Naive thymus-derived CD4-positive, alpha-beta T cell (primary cell): ENCODE data around the gene CRTC3. TPM values are rescaled to one million over a fixed set of nuclear protein-coding genes. Genes with fewer than 3 reads are reported as not detected.
"Not testable (repeated sequence)": the region's sequence is repeated elsewhere in the genome, so short reads cannot be mapped to it uniquely, and the experiment has no call there.

Experiments
- ATAC-seq: fragments of 150-1000 bp; cut with Tn5 transposase; 2 replicates; pipeline ENCODE4 v1.10.0; 2021; ENCODE audit warnings: mild to moderate bottlenecking, moderate library complexity
- CTCF ChIA-PET: fragments of 350-600 bp; sonication (Branson Sonifier 250); formaldehyde crosslinking; loops from one replicate; lab custom pipeline; 2021; ENCODE audit warnings: antibody characterized with exemption; lab: Charles Lee
- POLR2A ChIA-PET: fragments of 350-600 bp; sonication (Branson Sonifier 250); formaldehyde crosslinking; loops from one replicate; lab custom pipeline; 2021; ENCODE audit warnings: antibody characterized with exemption, inconsistent platforms; lab: Charles Lee
- DNase-seq, 9 donors: peaks; one replicate each; pipeline versions ENCODE4 v3.0.0 to v3.0.0-alpha.2; 2020 to 2022; ENCODE audit warnings: mixed read lengths in 1 of 9
- H3K27ac ChIP-seq: one replicate; pipeline ENCODE4 v1.7.0; 2013; ENCODE audit warnings: mild to moderate bottlenecking, low read depth, low read length, moderate library complexity
- H3K27me3 ChIP-seq, 2 donors: one replicate each; pipeline ENCODE4 v1.7.0; 2013; ENCODE audit warnings: low read length in 2 of 2, mild to moderate bottlenecking in 2 of 2, moderate library complexity in 2 of 2; ENCODE audit not compliant: control insufficient read depth in 2 of 2, insufficient read depth in 2 of 2
- H3K36me3 ChIP-seq, 3 experiments: 1 replicate in 2 of 3; 2 replicates in 1 of 3; pipeline ENCODE4 v1.7.0; 2013; ENCODE audit warnings: low read length in 3 of 3, mild to moderate bottlenecking in 3 of 3, moderate library complexity in 1 of 3; ENCODE audit not compliant: insufficient read depth in 3 of 3, control insufficient read depth in 2 of 3
- H3K4me1 ChIP-seq, 2 donors: one replicate each; pipeline ENCODE4 v1.7.0; 2013; ENCODE audit warnings: low read length in 2 of 2, mild to moderate bottlenecking in 2 of 2, moderate library complexity in 1 of 2; ENCODE audit not compliant: control insufficient read depth in 2 of 2, insufficient read depth in 2 of 2
- H3K4me3 ChIP-seq: 2 replicates; pipeline ENCODE4 v1.7.0; 2013; ENCODE audit warnings: mild to moderate bottlenecking, low read length
- H3K9me3 ChIP-seq, 3 experiments: 1 replicate in 2 of 3; 2 replicates in 1 of 3; pipeline ENCODE4 v1.7.0; 2013; ENCODE audit warnings: low read length in 3 of 3; ENCODE audit not compliant: control insufficient read depth in 2 of 3
- H3K27ac Mint-ChIP-seq, 9 donors: one replicate each; pipeline ENCODE4 v1.8.0; 2020 to 2022; ENCODE audit warnings: mixed read lengths in 9 of 9, mild to moderate bottlenecking in 8 of 9, moderate library complexity in 5 of 9, inconsistent platforms in 2 of 9
- H3K27me3 Mint-ChIP-seq, 5 donors: one replicate each; pipeline ENCODE4 v1.8.0; 2021 to 2022; ENCODE audit warnings: mixed read lengths in 5 of 5, mild to moderate bottlenecking in 1 of 5
- H3K36me3 Mint-ChIP-seq, 5 donors: one replicate each; pipeline ENCODE4 v1.8.0; 2020 to 2022; ENCODE audit warnings: mixed read lengths in 5 of 5, mild to moderate bottlenecking in 3 of 5, inconsistent platforms in 1 of 5
- H3K4me1 Mint-ChIP-seq, 7 donors: one replicate each; pipeline ENCODE4 v1.8.0; 2020 to 2022; ENCODE audit warnings: mixed read lengths in 7 of 7, mild to moderate bottlenecking in 3 of 7, inconsistent platforms in 1 of 7
- H3K4me3 Mint-ChIP-seq, 10 donors: one replicate each; pipeline ENCODE4 v1.8.0; 2020 to 2022; ENCODE audit warnings: mild to moderate bottlenecking in 10 of 10, mixed read lengths in 10 of 10, moderate library complexity in 6 of 10, inconsistent platforms in 2 of 10
- H3K9me3 Mint-ChIP-seq, 11 donors: one replicate each; pipeline ENCODE4 v1.8.0; 2020 to 2022; ENCODE audit warnings: mixed read lengths in 11 of 11, mild to moderate bottlenecking in 4 of 11, inconsistent platforms in 1 of 11, moderate library complexity in 1 of 11
- intact Hi-C, 2 donors: fragments of 100-400 bp; cut with micrococcal nuclease; formaldehyde crosslinking; loops; one replicate each; pipeline ENCODE4 v1.15.1; 2023
- polyA plus RNA-seq, 2 donors: library from polyadenylated mRNA; unstranded; fragments of 300-500 nt; fragmentation: Illumina TruSeq; gene quantifications; one replicate each; pipeline ENCODE4 v1.2.3, GENCODE V29; 2021
- total RNA-seq, 6 experiments: library from RNA in 5 of 6; stranded (reverse) in 5 of 6; gene quantifications; 1 replicate in 5 of 6; 2 replicates in 1 of 6; pipeline ENCODE4 v1.2.3 and lab custom pipeline; 2021 to 2026

Gene CRTC3
- total and polyA plus RNA-seq, 7 experiments from 2014 or later: 40.5 to 132 (median 106) TPM

DNA sequence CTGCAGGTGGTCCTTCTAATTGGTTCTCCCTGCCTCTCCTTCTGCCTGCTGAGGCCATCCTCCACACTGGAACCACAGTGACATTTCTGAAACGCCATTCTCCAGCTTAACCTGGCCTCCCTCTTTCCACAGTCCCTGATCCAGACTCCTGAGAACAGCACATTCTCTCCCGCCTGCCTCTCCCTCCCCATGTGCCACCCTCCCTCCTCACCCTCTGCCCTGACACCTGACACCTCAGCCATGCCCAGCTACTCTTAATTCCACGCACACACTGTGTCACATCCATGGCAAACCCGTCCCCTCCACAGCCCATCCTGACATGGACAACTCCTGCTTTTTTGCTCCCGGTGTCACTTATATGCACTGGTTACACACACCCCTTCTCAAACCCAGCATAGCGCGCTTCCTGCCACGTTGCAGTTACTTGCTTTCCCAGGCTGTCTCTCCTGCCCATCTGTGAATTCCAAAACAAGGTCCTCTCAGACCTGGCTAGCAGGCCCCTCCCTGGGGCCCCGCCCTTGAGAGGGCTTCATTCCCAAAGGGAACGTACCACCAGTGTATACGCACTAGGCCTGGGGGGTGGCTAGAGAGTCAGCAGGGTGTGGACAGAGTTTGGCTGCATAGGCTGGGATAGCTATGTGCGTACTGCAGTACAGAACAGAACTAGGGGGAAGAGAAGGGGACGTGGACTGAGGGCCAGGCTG is 94.7 kb downstream of the CRTC3 start:
- no peak overlapping the region for H3K4me3 Mint-ChIP-seq
- ChIA-PET CTCF (interaction anchor here (0.6 kb wide), 1 partner anchor 472 kb away, joined by 8 read pairs; no protein-coding TSS in a partner anchor), POLR2A (interaction anchor here (1.3 to 1.5 kb wide), 2 partner anchors 89 to 96 kb away, joined by 3 read pairs; no protein-coding TSS in a partner anchor)
- no peaks in the 10 kb centered on the region for H3K27me3 ChIP-seq
- peaks cover 0 to 15% of the 10 kb centered on the region in 2 donors for H3K4me1 ChIP-seq
- H3K27ac Mint-ChIP-seq: peak overlapping the region in 2 of 9 donors; percentile 6 to 29
- no peak overlapping the region for H3K27ac ChIP-seq
- DNase-seq (no peak), ATAC-seq (no peak)
- peaks cover 9 to 34% (median 22%) of the 10 kb centered on the region in 5 donors for H3K36me3 Mint-ChIP-seq
- no peak overlapping the region for H3K4me3 ChIP-seq
- no peaks in the 10 kb centered on the region for H3K27me3 Mint-ChIP-seq
- no peaks in the 10 kb centered on the region for H3K9me3 Mint-ChIP-seq
- peaks cover 12 to 16% (median 16%) of the 10 kb centered on the region in 7 donors for H3K4me1 Mint-ChIP-seq
- intact Hi-C loops: loop anchor here in 1 of 2 donors (5.0 to 10.0 kb wide), 2 partner anchors 130 to 302 kb away; no protein-coding TSS in a partner anchor
- peaks cover 6 to 61% (median 16%) of the 10 kb centered on the region in 3 experiments for H3K36me3 ChIP-seq
- no peaks in the 10 kb centered on the region for H3K9me3 ChIP-seq

GRCh38 chr15:90625037-90625436 is 95.3 kb downstream of the CRTC3 start:
- ATAC-seq (no peak), DNase-seq (no peak)
- H3K27me3 ChIP-seq: no peaks in the 10 kb centered on the region
- H3K9me3 Mint-ChIP-seq: no peaks in the 10 kb centered on the region
- no peak overlapping the region for H3K4me3 Mint-ChIP-seq
- intact Hi-C loops: loop anchor here in 1 of 2 donors (10.0 kb wide), 1 partner anchor 130 kb away; no protein-coding TSS in a partner anchor
- H3K4me1 ChIP-seq: peaks cover 0 to 10% of the 10 kb centered on the region in 2 donors
- peaks cover 12 to 67% (median 22%) of the 10 kb centered on the region in 3 experiments for H3K36me3 ChIP-seq
- ChIA-PET POLR2A (interaction anchor here (1.3 kb wide), 1 partner anchor 96 kb away, joined by 3 read pairs; no protein-coding TSS in a partner anchor), CTCF (no interaction called here)
- peaks cover 10 to 34% (median 22%) of the 10 kb centered on the region in 5 donors for H3K36me3 Mint-ChIP-seq
- H3K27ac ChIP-seq: no peak overlapping the region
- no peaks in the 10 kb centered on the region for H3K9me3 ChIP-seq
- no peak overlapping the region for H3K4me3 ChIP-seq
- no peaks in the 10 kb centered on the region for H3K27me3 Mint-ChIP-seq
- peak overlapping the region in 3 of 9 donors; percentile 6 to 82 (median 29) for H3K27ac Mint-ChIP-seq
- peaks cover 7 to 10% (median 10%) of the 10 kb centered on the region in 7 donors for H3K4me1 Mint-ChIP-seq

- Mint-ChIP-seq H3K4me1 (peaks cover 0 to 6% (median 0%) of the 10 kb centered on the region in 7 donors), H3K27ac (peak overlapping the region in 3 of 9 donors; percentile 41 to 65 (median 49)), H3K4me3 (no peak overlapping the region), H3K27me3 (no peaks in the 10 kb centered on the region), H3K9me3 (no peaks in the 10 kb centered on the region), H3K36me3 (peaks cover 14 to 54% (median 32%) of the 10 kb centered on the region in 5 donors)
- POLR2A ChIA-PET: interaction anchor here (1.0 kb wide), 1 partner anchor 89 kb away, joined by 3 read pairs; no protein-coding TSS in a partner anchor
- Histone ChIP-seq H3K4me3 (no peak overlapping the region), H3K4me1 (no peaks in the 10 kb centered on the region), H3K27ac (no peak overlapping the region), H3K27me3 (no peaks in the 10 kb centered on the region), H3K36me3 (peaks cover 16 to 88% (median 23%) of the 10 kb centered on the region in 3 experiments), H3K9me3 (no peaks in the 10 kb centered on the region)
- DNase-seq: peak in 1 of 9 donors; percentile 13
- no peak for ATAC-seq
- CTCF ChIA-PET: no interaction called here
- intact Hi-C loops: loop anchor here in 1 of 2 donors (10.0 kb wide), 1 partner anchor 126 kb away; no protein-coding TSS in a partner anchor
These were observed 99.5 kb downstream of the CRTC3 start for GRCh38 chr15:90629217-90629616.

- H3K9me3 ChIP-seq: no peaks in the 10 kb centered on the region
- H3K4me3 ChIP-seq: no peak overlapping the region
- Mint-ChIP-seq H3K36me3 (peaks cover 9 to 52% (median 38%) of the 10 kb centered on the region in 5 donors), H3K27ac (peak overlapping the region in 4 of 9 donors; percentile 4 to 76 (median 38)), H3K27me3 (no peaks in the 10 kb centered on the region), H3K4me3 (no peak overlapping the region), H3K9me3 (no peaks in the 10 kb centered on the region), H3K4me1 (peaks cover 0 to 6% (median 0%) of the 10 kb centered on the region in 7 donors)
- intact Hi-C loops: no loop called here
- peaks cover 12 to 77% (median 24%) of the 10 kb centered on the region in 3 experiments for H3K36me3 ChIP-seq
- H3K4me1 ChIP-seq: no peaks in the 10 kb centered on the region
- ChIA-PET CTCF (interaction anchor here (0.7 to 1.2 kb wide), 2 partner anchors 15 to 58 kb away, joined by 3 to 4 read pairs; no protein-coding TSS in a partner anchor), POLR2A (interaction anchor here (0.6 kb wide), 2 partner anchors 113 to 240 kb away, joined by 3 to 4 read pairs; no protein-coding TSS in a partner anchor)
- H3K27ac ChIP-seq: no peak overlapping the region
- ATAC-seq (no peak), DNase-seq (no peak)
- H3K27me3 ChIP-seq: no peaks in the 10 kb centered on the region
These were observed 103.6 kb downstream of the CRTC3 start for GRCh38 chr15:90633360-90633759.

DNA sequence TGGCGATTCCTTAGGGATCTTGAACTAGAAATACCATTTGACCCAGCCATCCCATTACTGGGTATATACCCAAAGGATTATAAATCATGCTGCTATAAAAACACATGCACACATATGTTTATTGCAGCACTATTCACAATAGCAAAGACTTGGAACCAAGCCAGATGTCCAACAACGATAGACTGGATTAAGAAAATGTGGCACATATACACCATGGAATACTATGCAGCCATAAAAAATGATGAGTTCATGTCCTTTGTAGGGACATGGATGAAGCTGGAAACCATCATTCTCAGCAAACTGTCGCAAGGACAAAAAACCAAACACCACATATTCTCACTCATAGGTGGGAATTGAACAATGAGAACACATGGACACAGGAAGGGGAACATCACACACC is 107.3 kb downstream of the CRTC3 start:
- H3K36me3 ChIP-seq: peaks cover 0 to 74% (median 18%) of the 10 kb centered on the region in 3 experiments
- H3K27ac ChIP-seq, H3K4me1 ChIP-seq, intact Hi-C loops, H3K27ac Mint-ChIP-seq, H3K4me3 ChIP-seq, H3K9me3 Mint-ChIP-seq, ATAC-seq, H3K9me3 ChIP-seq, DNase-seq, H3K4me1 Mint-ChIP-seq, CTCF ChIA-PET, POLR2A ChIA-PET, H3K4me3 Mint-ChIP-seq, H3K27me3 ChIP-seq, H3K27me3 Mint-ChIP-seq: not testable (repeated sequence)
- H3K36me3 Mint-ChIP-seq: peaks cover 12 to 47% (median 35%) of the 10 kb centered on the region in 5 donors

DNA sequence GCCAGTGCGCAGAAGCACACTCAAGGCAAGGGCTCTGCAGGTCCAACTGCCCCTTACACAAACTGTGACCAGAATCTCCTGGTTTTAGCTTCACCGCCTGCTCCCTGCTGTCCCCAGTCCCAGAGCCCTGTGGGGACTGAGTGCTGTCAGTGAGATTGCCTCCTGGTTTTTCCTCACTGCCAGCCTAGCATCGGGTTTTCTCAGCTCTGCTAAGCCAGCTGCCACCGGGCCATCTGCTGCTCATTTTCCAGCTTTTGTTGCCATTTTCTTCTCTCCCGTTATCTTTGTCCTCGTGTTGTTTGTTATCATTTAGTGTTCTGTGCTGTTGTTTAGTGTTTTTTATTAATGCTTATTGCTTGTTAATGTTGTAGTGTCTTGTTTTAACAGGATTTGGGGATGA is 108.0 kb downstream of the CRTC3 start:
- no peaks in the 10 kb centered on the region for H3K4me1 ChIP-seq
- Mint-ChIP-seq H3K9me3 (no peaks in the 10 kb centered on the region), H3K4me3 (peak overlapping the region in 1 of 10 donors; percentile 26), H3K4me1 (peaks cover 0 to 6% (median 0%) of the 10 kb centered on the region in 7 donors), H3K36me3 (peaks cover 15 to 53% (median 37%) of the 10 kb centered on the region in 5 donors), H3K27ac (peak overlapping the region in 7 of 9 donors; percentile 11 to 71 (median 44)), H3K27me3 (no peaks in the 10 kb centered on the region)
- ChIA-PET CTCF (interaction anchor here (0.6 to 1.2 kb wide), 2 partner anchors 152 to 318 kb away, joined by 3 read pairs; no protein-coding TSS in a partner anchor), POLR2A (interaction anchor here (0.6 kb wide), 1 partner anchor 104 kb away, joined by 3 read pairs; no protein-coding TSS in a partner anchor)
- no peak for ATAC-seq
- H3K27me3 ChIP-seq: no peaks in the 10 kb centered on the region
- DNase-seq: peak in 1 of 9 donors; percentile 13
- no peak overlapping the region for H3K27ac ChIP-seq
- peaks cover 0 to 74% (median 19%) of the 10 kb centered on the region in 3 experiments for H3K36me3 ChIP-seq
- H3K4me3 ChIP-seq: no peak overlapping the region
- intact Hi-C loops: no loop called here
- H3K9me3 ChIP-seq: no peaks in the 10 kb centered on the region
